Esophagus muscularis mucosa (tissue), 4 donors: Measurements from ENCODE around the gene IFNW1. TPM values are rescaled to one million over a fixed set of nuclear protein-coding genes. Genes with fewer than 3 reads are reported as not detected.

Experiments used
- DNase-seq: peaks from one replicate; pipeline ENCODE4 v3.0.0-alpha.2; 2017; ENCODE audit errors: extremely low spot score
- H3K27ac ChIP-seq, 4 donors: fragments of 200-600 bp; sonication (generic); replicated peaks in 1 of 4; 1 replicate in 3 of 4; 2 replicates in 1 of 4; pipeline ENCODE4 v1.5.1; 2016 to 2019; ENCODE audit warnings: mild to moderate bottlenecking in 1 of 4
- H3K27me3 ChIP-seq, 4 donors: fragments of 200-600 bp; sonication (generic); one replicate each; pipeline versions ENCODE4 v1.5.1 to v1.6.0; 2016 to 2019
- H3K36me3 ChIP-seq, 4 donors: fragments of 200-600 bp; sonication (generic); one replicate each; pipeline ENCODE4 v1.5.1; 2016 to 2019
- H3K4me1 ChIP-seq, 4 donors: fragments of 200-600 bp; sonication (generic); one replicate each; pipeline ENCODE4 v1.5.1; 2016 to 2019
- H3K4me3 ChIP-seq, 4 donors: fragments of 200-600 bp; sonication (generic); 1 replicate in 2 of 4; 2 replicates in 2 of 4; pipeline ENCODE4 v1.5.1; 2016 to 2019; ENCODE audit warnings: mild to moderate bottlenecking in 4 of 4, moderate library complexity in 1 of 4
- H3K9me3 ChIP-seq, 4 donors: fragments of 200-600 bp; sonication (generic); 1 replicate in 3 of 4; 2 replicates in 1 of 4; pipeline ENCODE4 v1.5.1; 2016 to 2019
- CTCF ChIP-seq, 3 experiments: fragments of 200-600 bp in 2 of 3; fragments of 450-650 bp in 1 of 3; sonication (generic) in 2 of 3; IDR thresholded peaks; one replicate each; pipeline ENCODE4 v1.5.1; 2017 to 2019; ENCODE audit warnings: antibody characterized with exemption in 3 of 3, mild to moderate bottlenecking in 2 of 3, moderate library complexity in 1 of 3
- EP300 ChIP-seq: sonication (generic); formaldehyde crosslinking; IDR thresholded peaks from one replicate; pipeline ENCODE4 v1.6.1; 2017; ENCODE audit warnings: antibody characterized with exemption
- POLR2A ChIP-seq: fragments of 450-650 bp; IDR thresholded peaks from one replicate; pipeline ENCODE4 v1.6.1; 2017; ENCODE audit warnings: antibody characterized with exemption, moderate library complexity, mild to moderate bottlenecking, low read depth
- POLR2AphosphoS5 ChIP-seq, 2 donors: sonication (generic); formaldehyde crosslinking; IDR thresholded peaks; one replicate each; pipeline ENCODE4 v1.6.1; 2017; ENCODE audit warnings: antibody characterized with exemption in 2 of 2
- WGBS: methylation state at CpG from one replicate; pipeline ENCODE4 v1.1.5; 2018; 5-methylcytosine and 5-hydroxymethylcytosine counted together
- intact Hi-C: fragments of 100-400 bp; cut with DNase I; formaldehyde crosslinking; loops from one replicate; pipeline ENCODE4 v1.15.1; 2023
- total RNA-seq, 4 donors: library from RNA; depleted of rRNA; stranded (reverse); fragments of >200 nt; gene quantifications; one replicate each; pipeline versions ENCODE4 v1.1.0 to v1.2.1, GENCODE V29; 2016

The IFNW1 gene
- total RNA-seq, 4 donors from 2014 or later = not detected

DNA sequence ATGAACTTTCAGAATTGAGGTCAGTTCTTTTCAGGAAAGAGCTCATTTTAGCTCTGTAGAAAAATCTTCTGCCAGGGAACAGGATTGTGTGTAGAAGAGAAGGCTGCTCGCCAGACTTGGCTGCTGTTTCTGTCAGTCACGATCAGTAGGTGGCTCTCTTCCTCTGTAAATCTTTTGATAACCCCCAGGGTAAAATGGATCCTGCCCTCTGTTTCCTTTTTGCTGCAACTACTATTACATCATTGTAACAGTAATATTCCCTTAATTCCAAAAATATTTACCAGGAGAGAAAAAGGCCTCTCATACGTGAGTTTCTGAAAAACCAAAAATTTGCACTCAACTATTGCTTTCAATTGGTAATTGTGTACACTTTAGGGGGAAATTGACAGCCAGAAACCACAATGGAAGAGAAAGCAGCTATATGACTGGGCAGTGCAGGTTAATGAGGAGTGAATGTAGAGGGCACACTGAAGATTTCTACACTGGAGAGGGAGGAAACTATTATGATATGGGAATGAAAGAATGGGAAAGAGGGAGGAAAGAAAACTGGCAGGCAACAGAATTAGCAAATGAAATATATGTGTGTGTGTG, 12.5 kb upstream of the IFNW1 start:
- Histone ChIP-seq H3K36me3 (no peaks in the 10 kb centered on the region), H3K27me3 (no peaks in the 10 kb centered on the region), H3K9me3 (no peaks in the 10 kb centered on the region), H3K4me1 (peaks cover 0 to 7% (median 4%) of the 10 kb centered on the region in 4 donors), H3K4me3 (no peak overlapping the region), H3K27ac (no peak overlapping the region)
- TF ChIP-seq POLR2AphosphoS5 (IDR thresholded peaks at IDR 0.05) (no peak), POLR2A (no peak), EP300 (no peak), CTCF (IDR thresholded peaks at IDR 0.05) (no peak)
- intact Hi-C loops = no loop called here
- 21% methylated on average over 3 of the region's 3 CpGs for WGBS
- DNase-seq = no peak

DNA sequence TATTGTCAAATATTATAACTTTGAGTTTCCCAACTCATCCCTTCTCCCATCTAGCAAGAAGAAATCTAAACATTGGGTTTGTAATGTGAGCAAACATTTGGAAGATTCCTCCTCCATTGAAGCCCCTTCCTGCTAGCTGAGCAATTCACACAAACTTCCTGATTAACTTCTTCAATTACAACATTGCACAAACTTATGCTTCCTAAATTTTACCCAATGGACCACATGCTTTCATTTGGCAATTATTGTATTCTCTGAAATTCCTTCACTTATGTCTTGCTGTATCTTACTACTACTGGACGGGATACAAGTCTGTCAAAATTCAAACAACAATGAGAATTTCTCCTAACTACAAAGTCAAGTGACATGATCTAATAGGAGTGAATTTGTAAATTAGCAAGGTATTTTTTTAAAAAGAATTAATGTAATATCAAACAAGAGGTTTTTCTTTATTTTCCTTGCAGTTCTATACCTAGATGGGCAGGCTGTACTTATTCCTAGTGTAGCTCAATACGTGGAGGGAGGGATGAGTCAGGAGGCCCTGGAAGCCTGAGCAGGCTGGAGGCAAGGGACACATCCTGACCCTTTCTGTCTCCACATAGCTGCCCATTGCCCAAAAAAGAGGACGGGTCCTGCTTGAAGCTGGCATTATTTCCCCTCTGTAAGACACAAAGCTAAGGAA, 11.8 kb upstream of the IFNW1 start:
- Histone ChIP-seq H3K9me3 (peaks cover 0 to 5% (median 1%) of the 10 kb centered on the region in 4 donors), H3K4me3 (no peak overlapping the region), H3K27me3 (no peaks in the 10 kb centered on the region), H3K27ac (no peak overlapping the region), H3K4me1 (peaks cover 0 to 7% (median 4%) of the 10 kb centered on the region in 4 donors), H3K36me3 (no peaks in the 10 kb centered on the region)
- no peak for TF ChIP-seq CTCF (IDR thresholded peaks at IDR 0.05)
- TF ChIP-seq POLR2AphosphoS5 (IDR thresholded peaks at IDR 0.05) = no peak
- no peak for TF ChIP-seq POLR2A
- TF ChIP-seq EP300 = no peak
- no peak for DNase-seq
- intact Hi-C loops = no loop called here
- WGBS = 47% methylated on average over 3 of the region's 3 CpGs

- H3K9me3 ChIP-seq = peaks cover 0 to 9% (median 4%) of the 10 kb centered on the region in 4 donors
- intact Hi-C loops = no loop called here
- H3K27me3 ChIP-seq = no peaks in the 10 kb centered on the region
- no peaks in the 10 kb centered on the region for H3K4me1 ChIP-seq
- WGBS = 62% methylated on average over 1 of the region's 1 CpG
- no peak for DNase-seq
- no peak overlapping the region for H3K27ac ChIP-seq
- no peak overlapping the region for H3K4me3 ChIP-seq
- H3K36me3 ChIP-seq = no peaks in the 10 kb centered on the region
- TF ChIP-seq CTCF (IDR thresholded peaks at IDR 0.05) (no peak), POLR2AphosphoS5 (IDR thresholded peaks at IDR 0.05) (no peak), POLR2A (no peak), EP300 (no peak)
Observed at GRCh38 chr9:21144603-21145002, 3.0 kb upstream of the IFNW1 start.

DNA sequence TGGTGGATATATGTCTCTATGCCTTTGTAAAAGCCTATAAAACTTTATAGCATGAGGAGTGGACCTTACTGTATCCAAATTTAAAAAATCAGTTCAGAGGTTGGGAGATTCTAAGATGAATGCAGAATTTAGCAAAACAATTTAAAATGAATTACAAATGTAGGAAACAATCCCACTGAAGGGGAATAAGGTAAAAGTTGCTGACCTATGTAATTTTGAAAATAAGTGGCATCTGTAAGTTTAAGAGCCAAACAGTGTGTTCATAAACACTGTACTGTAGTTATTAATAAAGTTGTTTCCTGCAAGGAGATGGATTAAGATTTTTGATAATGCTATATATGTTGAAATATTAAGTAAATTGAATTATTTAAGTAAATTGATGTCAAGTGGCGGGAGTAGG, 4.6 kb downstream of the IFNW1 start:
- DNase-seq = no peak
- Histone ChIP-seq H3K36me3 (no peaks in the 10 kb centered on the region), H3K4me3 (no peak overlapping the region), H3K9me3 (no peaks in the 10 kb centered on the region), H3K4me1 (no peaks in the 10 kb centered on the region), H3K27ac (no peak overlapping the region), H3K27me3 (no peaks in the 10 kb centered on the region)
- TF ChIP-seq POLR2AphosphoS5 (IDR thresholded peaks at IDR 0.05) = no peak
- TF ChIP-seq EP300 = no peak
- no peak for TF ChIP-seq POLR2A
- no peak for TF ChIP-seq CTCF (IDR thresholded peaks at IDR 0.05)
- intact Hi-C loops = loop anchor here (10.0 kb wide), 1 partner anchor 48 kb away; the partner anchor contains the start of gene IFNA4
- whole genome bisulfite sequencing = 45% methylated on average over 1 of the region's 1 CpG
